Loucy (cell line): Measurements from ENCODE around the gene DOCK9.

Source experiments
- CTCF ChIP-seq: fragments of 200-600 bp; sonication (generic); conservative IDR thresholded peaks from 2 replicates; pipeline ENCODE4 v1.5.1; 2014; ENCODE audit warnings: mild to moderate bottlenecking, antibody characterized with exemption, low read length
- EZH2phosphoT487 ChIP-seq: fragments of 200-600 bp; IDR thresholded peaks from 2 replicates; pipeline ENCODE4 v1.6.1; 2018; ENCODE audit warnings: antibody characterized with exemption, mild to moderate bottlenecking, moderate library complexity, borderline replicate concordance

DNA sequence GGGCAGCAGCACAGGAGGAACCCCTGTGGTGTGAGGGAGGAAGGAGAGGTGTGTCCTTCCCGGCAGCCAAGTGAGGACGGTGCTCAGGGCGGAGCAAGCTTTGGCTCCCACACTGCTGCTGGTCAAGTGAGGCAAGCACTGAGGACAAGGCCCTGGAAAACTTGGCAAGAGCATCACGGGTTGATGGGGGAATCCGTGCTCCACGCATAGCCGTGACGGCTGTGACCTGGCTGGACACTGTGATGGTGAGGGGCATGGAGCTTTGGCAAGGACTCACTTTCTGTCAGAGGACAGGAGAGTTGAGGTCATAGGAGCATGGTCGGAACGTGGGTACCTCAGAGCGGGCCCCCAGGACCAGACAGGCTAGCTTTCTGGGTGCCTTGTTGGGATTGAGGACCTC is 196.4 kb downstream of the DOCK9 start:
- TF ChIP-seq CTCF: no peak
- no peak for TF ChIP-seq EZH2phosphoT487
